Upper lobe of left lung (tissue), 4 donors: ENCODE measurements around the gene CSK.

Experiments
- EP300 ChIP-seq, 4 donors: sonication (generic); formaldehyde crosslinking; IDR thresholded peaks; one replicate each; pipeline ENCODE4 v1.5.1; 2017; ENCODE audit warnings: antibody characterized with exemption in 4 of 4, control low read depth in 2 of 4
- POLR2A ChIP-seq, 4 donors: fragments of 450-650 bp; IDR thresholded peaks; one replicate each; pipeline ENCODE4 v1.5.1; 2016 to 2017; ENCODE audit warnings: antibody characterized with exemption in 4 of 4, mild to moderate bottlenecking in 2 of 4
- POLR2AphosphoS5 ChIP-seq, 2 donors: sonication (generic); formaldehyde crosslinking; IDR thresholded peaks; one replicate each; pipeline ENCODE4 v1.5.1; 2017; ENCODE audit warnings: antibody characterized with exemption in 2 of 2
- TF ChIP-seq, protein P1 (sequence below), 6 experiments: fragments of 450-650 bp in 4 of 6; fragments of 200-600 bp in 2 of 6; sonication (generic) in 2 of 6; IDR thresholded peaks; one replicate each; pipeline ENCODE4 v1.5.1; 2016 to 2019; ENCODE audit warnings: antibody characterized with exemption in 6 of 6

DNA sequence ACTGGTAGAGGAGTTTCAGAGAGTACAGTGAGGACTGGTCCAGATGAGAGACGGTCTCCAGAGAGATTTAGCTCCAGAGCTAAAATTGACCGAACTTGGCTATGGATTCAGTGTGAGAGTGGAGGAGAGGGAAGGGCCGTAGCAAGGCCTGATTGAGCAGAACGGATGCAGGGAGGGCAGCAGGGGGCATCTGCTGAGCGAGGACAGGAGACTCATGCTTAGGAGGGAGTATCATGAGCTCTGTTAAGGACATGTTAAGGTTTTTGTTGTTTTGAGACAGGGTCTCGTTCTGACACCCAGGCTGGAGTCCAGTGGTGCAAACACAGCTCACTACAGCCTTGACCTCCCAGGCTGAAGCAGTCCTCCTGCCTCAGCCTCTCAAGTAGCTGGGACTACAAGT lies 23.1 kb downstream of the CSK start:
- TF ChIP-seq, protein P1, sequence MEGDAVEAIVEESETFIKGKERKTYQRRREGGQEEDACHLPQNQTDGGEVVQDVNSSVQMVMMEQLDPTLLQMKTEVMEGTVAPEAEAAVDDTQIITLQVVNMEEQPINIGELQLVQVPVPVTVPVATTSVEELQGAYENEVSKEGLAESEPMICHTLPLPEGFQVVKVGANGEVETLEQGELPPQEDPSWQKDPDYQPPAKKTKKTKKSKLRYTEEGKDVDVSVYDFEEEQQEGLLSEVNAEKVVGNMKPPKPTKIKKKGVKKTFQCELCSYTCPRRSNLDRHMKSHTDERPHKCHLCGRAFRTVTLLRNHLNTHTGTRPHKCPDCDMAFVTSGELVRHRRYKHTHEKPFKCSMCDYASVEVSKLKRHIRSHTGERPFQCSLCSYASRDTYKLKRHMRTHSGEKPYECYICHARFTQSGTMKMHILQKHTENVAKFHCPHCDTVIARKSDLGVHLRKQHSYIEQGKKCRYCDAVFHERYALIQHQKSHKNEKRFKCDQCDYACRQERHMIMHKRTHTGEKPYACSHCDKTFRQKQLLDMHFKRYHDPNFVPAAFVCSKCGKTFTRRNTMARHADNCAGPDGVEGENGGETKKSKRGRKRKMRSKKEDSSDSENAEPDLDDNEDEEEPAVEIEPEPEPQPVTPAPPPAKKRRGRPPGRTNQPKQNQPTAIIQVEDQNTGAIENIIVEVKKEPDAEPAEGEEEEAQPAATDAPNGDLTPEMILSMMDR (IDR thresholded peaks at IDR 0.05) = no peak
- no peak for TF ChIP-seq POLR2A (IDR thresholded peaks at IDR 0.05)
- no peak for TF ChIP-seq POLR2AphosphoS5 (IDR thresholded peaks at IDR 0.05)
- no peak for TF ChIP-seq EP300 (IDR thresholded peaks at IDR 0.05)
